Thymus (tissue), 11 donors: ENCODE data around the gene HPCAL1. TPM values are rescaled to one million over a fixed set of nuclear protein-coding genes. Genes with fewer than 3 reads are reported as not detected.

ENCODE experiments used
- DNase-seq, 9 donors: peaks; one replicate each; pipeline ENCODE4 v3.0.0-alpha.2; 2013; ENCODE audit warnings: low spot score in 9 of 9, low read depth in 6 of 9, missing footprints in 1 of 9
- H3K27ac ChIP-seq, 2 donors: one replicate each; pipeline ENCODE4 v1.5.1; 2013; ENCODE audit warnings: control low read depth in 1 of 2, low read depth in 1 of 2, low read length in 1 of 2, mild to moderate bottlenecking in 1 of 2, moderate library complexity in 1 of 2
- H3K27me3 ChIP-seq, 2 donors: one replicate each; pipeline ENCODE4 v1.5.1; 2013; ENCODE audit warnings: low read length in 1 of 2; ENCODE audit not compliant: control insufficient read depth in 2 of 2, insufficient read depth in 1 of 2
- H3K36me3 ChIP-seq, 2 donors: one replicate each; pipeline ENCODE4 v1.5.1; 2013; ENCODE audit warnings: low read length in 1 of 2, mild to moderate bottlenecking in 1 of 2, moderate library complexity in 1 of 2; ENCODE audit not compliant: control insufficient read depth in 2 of 2, insufficient read depth in 2 of 2
- H3K4me1 ChIP-seq, 2 donors: one replicate each; pipeline ENCODE4 v1.5.1; 2013; ENCODE audit warnings: low read length in 2 of 2; ENCODE audit not compliant: control insufficient read depth in 2 of 2, insufficient read depth in 2 of 2
- H3K4me3 ChIP-seq, 2 donors: one replicate each; pipeline ENCODE4 v1.5.1; 2013; ENCODE audit warnings: low read length in 2 of 2, control low read depth in 1 of 2, mild to moderate bottlenecking in 1 of 2
- H3K9me3 ChIP-seq, 2 donors: one replicate each; pipeline ENCODE4 v1.5.1; 2013; ENCODE audit warnings: low read length in 1 of 2, mild to moderate bottlenecking in 1 of 2; ENCODE audit not compliant: control insufficient read depth in 2 of 2, insufficient read depth in 1 of 2
- WGBS: extraction: QIAGEN DNeasy Blood & Tissue Kit; methylation state at CpG from one replicate; pipeline ENCODE4 v1.1.7; 2013; 5-methylcytosine and 5-hydroxymethylcytosine counted together
- polyA plus RNA-seq: library from polyadenylated mRNA; stranded (reverse); fragments of 200-250 nt; gene quantifications from one replicate; pipeline ENCODE4 v1.2.3, GENCODE V29; 2013
- total RNA-seq: library from RNA; stranded (reverse); fragments of 120-200 nt; gene quantifications from one replicate; pipeline ENCODE4 v1.2.4, GENCODE V29; 2013
- donor health status: healthy.

Gene HPCAL1
- total and polyA plus RNA-seq, 2 donors = 12.6 to 47.9 TPM

GRCh38 chr2:10389573-10389972, 86.9 kb downstream of the HPCAL1 start:
- Histone ChIP-seq H3K27ac (no peak overlapping the region), H3K36me3 (no peaks in the 10 kb centered on the region), H3K4me3 (no peak overlapping the region), H3K9me3 (no peaks in the 10 kb centered on the region), H3K27me3 (no peaks in the 10 kb centered on the region), H3K4me1 (peaks cover 5 to 6% of the 10 kb centered on the region in 2 donors)
- DNase-seq = no peak
- 96% methylated on average over 5 of the region's 5 CpGs for WGBS

GRCh38 chr2:10390369-10390801, 87.7 kb downstream of the HPCAL1 start:
- no peak for DNase-seq
- Histone ChIP-seq H3K36me3 (no peaks in the 10 kb centered on the region), H3K27me3 (no peaks in the 10 kb centered on the region), H3K9me3 (no peaks in the 10 kb centered on the region), H3K4me3 (no peak overlapping the region), H3K4me1 (peaks cover 5 to 6% of the 10 kb centered on the region in 2 donors), H3K27ac (no peak overlapping the region)
- WGBS = 83% methylated on average over 6 of the region's 6 CpGs

- no peak overlapping the region for H3K27ac ChIP-seq
- 99% methylated on average over 5 of the region's 5 CpGs for WGBS
- H3K27me3 ChIP-seq = no peaks in the 10 kb centered on the region
- no peak overlapping the region for H3K4me3 ChIP-seq
- H3K9me3 ChIP-seq = no peaks in the 10 kb centered on the region
- H3K4me1 ChIP-seq = peaks cover 3% of the 10 kb centered on the region in 2 donors
- H3K36me3 ChIP-seq = no peaks in the 10 kb centered on the region
- DNase-seq = no peak
These were observed 89.4 kb downstream of the HPCAL1 start for GRCh38 chr2:10392100-10392499.

- H3K27ac ChIP-seq = no peak overlapping the region
- no peak overlapping the region for H3K4me3 ChIP-seq
- H3K27me3 ChIP-seq = no peaks in the 10 kb centered on the region
- H3K36me3 ChIP-seq = no peaks in the 10 kb centered on the region
- peaks cover 3% of the 10 kb centered on the region in 2 donors for H3K4me1 ChIP-seq
- WGBS = 89% methylated on average over 6 of the region's 6 CpGs
- DNase-seq = no peak
- H3K9me3 ChIP-seq = no peaks in the 10 kb centered on the region
These were observed 89.8 kb downstream of the HPCAL1 start for GRCh38 chr2:10392548-10392947.

GRCh38 chr2:10392951-10393639, 90.4 kb downstream of the HPCAL1 start:
- H3K4me1 ChIP-seq = peaks cover 3% of the 10 kb centered on the region in 2 donors
- no peaks in the 10 kb centered on the region for H3K27me3 ChIP-seq
- no peak for DNase-seq
- no peaks in the 10 kb centered on the region for H3K36me3 ChIP-seq
- H3K4me3 ChIP-seq = no peak overlapping the region
- H3K9me3 ChIP-seq = no peaks in the 10 kb centered on the region
- H3K27ac ChIP-seq = no peak overlapping the region
- WGBS = 89% methylated on average over 9 of the region's 9 CpGs

GRCh38 chr2:10393640-10393982, 90.9 kb downstream of the HPCAL1 start:
- Histone ChIP-seq H3K27ac (no peak overlapping the region), H3K4me3 (no peak overlapping the region)
- 82% methylated on average over 4 of the region's 4 CpGs for WGBS

GRCh38 chr2:10395893-10396292, 93.2 kb downstream of the HPCAL1 start:
- H3K4me1 ChIP-seq = peaks cover 5% of the 10 kb centered on the region in 2 donors
- H3K9me3 ChIP-seq = no peaks in the 10 kb centered on the region
- no peak overlapping the region for H3K4me3 ChIP-seq
- no peaks in the 10 kb centered on the region for H3K27me3 ChIP-seq
- 97% methylated on average over 14 of the region's 14 CpGs for WGBS
- no peaks in the 10 kb centered on the region for H3K36me3 ChIP-seq
- no peak for DNase-seq
- H3K27ac ChIP-seq = no peak overlapping the region

More at GRCh38 chr2:10393640-10393982, 90.9 kb downstream of the HPCAL1 start:
- no peaks in the 10 kb centered on the region for H3K36me3 ChIP-seq
- no peaks in the 10 kb centered on the region for H3K27me3 ChIP-seq
- no peak for DNase-seq
- no peaks in the 10 kb centered on the region for H3K9me3 ChIP-seq
- peaks cover 3 to 4% of the 10 kb centered on the region in 2 donors for H3K4me1 ChIP-seq

- no peak for DNase-seq
- no peaks in the 10 kb centered on the region for H3K27me3 ChIP-seq
- H3K36me3 ChIP-seq = peaks cover 0 to 1% of the 10 kb centered on the region in 2 donors
- peaks cover 5 to 7% of the 10 kb centered on the region in 2 donors for H3K4me1 ChIP-seq
- no peaks in the 10 kb centered on the region for H3K9me3 ChIP-seq
- 95% methylated on average over 13 of the region's 13 CpGs for WGBS
- no peak overlapping the region for H3K4me3 ChIP-seq
- no peak overlapping the region for H3K27ac ChIP-seq
These were observed 93.8 kb downstream of the HPCAL1 start for GRCh38 chr2:10396464-10396863.

- DNase-seq = no peak
- WGBS = 96% methylated on average over 16 of the region's 16 CpGs
- Histone ChIP-seq H3K4me1 (peaks cover 5 to 7% of the 10 kb centered on the region in 2 donors), H3K9me3 (no peaks in the 10 kb centered on the region), H3K36me3 (peaks cover 0 to 2% of the 10 kb centered on the region in 2 donors), H3K27ac (no peak overlapping the region), H3K27me3 (no peaks in the 10 kb centered on the region), H3K4me3 (no peak overlapping the region)
These were observed 94.7 kb downstream of the HPCAL1 start for GRCh38 chr2:10397297-10397875.
